NOMO-1 treated with DMSO at 0.1 percent for 48 hours (cell line): Measurements from ENCODE around the gene CAMK2N2.
"Not testable (repeated sequence)": the region's sequence is repeated elsewhere in the genome, so short reads cannot be mapped to it uniquely, and the experiment has no call there.

Source experiments
- DNase-seq: peaks from one replicate; lab custom pipeline; 2025; ENCODE audit not compliant: unreplicated experiment; lab: John Stamatoyannopoulos, UW

CAMK2N2 gene

DNA sequence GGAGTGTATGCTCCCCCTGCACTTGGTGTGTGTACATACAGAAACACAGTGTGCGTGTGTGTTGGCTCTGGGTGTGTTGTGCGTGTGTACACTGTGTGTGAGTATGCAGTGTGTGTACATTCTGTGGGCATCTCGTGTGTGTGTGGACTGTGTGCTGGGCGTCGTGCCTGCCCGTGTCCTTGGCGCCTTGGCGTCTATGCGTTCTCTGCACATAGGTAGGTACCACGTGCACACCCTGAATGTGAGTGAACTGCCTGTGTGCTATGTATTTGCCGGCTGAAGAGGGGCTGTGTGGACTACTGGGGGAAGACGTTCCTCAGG lies 14.0 kb upstream of the CAMK2N2 start:
- no peak for DNase-seq

DNA sequence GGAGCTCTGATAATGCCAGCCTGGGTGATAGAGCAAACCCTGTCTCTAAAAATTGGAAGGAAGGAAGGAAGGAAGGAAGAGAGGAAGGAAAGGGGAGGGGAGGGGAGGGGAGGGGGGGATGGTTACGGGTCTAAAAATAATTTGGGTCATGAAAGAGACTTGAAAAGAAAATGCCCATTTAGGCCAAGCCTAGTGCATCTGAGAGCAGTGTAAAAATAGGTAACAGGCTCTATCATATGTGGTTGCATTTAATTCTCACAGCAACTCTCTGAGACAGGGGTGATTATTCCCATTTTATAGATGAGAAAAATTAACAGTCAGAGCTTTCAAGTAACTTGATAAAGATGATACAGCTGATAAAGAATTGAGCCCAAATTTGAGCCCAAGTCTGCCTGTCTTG lies 10.9 kb upstream of the CAMK2N2 start:
- DNase-seq, result no peak

DNA sequence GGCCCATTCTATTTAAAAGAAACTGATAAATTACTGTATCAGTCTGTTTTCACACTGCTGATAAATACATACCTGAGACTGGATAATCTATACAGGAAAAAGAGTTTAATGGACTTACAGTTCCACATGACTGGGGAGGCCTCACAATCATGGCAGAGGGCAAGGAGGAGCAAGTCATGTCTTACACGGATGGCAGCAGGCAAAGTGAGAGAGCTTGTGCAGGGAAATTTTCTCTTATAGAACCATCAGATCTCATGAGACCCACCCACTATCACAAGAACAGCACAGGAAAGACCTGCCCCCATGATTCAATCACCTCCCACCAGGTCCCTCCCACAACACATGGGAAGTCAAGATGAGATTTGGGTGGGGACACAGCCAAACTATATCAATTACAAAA lies 5.9 kb upstream of the CAMK2N2 start:
- not testable (repeated sequence) for DNase-seq

DNA sequence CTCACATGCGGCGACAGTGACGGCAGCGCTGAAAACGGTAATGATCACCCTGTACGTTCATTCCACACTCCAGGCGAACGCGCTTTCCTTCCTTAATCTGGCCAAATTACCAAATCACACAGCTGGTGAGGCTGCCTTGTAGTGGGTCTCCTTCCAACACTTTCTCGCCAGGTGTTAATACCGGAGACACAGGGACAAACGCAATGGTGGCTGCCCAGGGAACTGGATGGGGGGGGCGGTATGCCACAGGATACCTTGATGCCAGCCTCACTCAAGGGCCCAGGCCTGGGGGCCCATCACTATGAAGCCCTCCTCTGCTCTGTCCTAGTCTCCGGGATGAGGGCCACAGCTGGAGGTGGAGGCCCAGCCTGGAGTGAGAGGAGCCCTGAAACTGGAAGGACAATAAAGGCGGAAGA lies 1.4 kb upstream of the CAMK2N2 start:
- no peak for DNase-seq

DNA sequence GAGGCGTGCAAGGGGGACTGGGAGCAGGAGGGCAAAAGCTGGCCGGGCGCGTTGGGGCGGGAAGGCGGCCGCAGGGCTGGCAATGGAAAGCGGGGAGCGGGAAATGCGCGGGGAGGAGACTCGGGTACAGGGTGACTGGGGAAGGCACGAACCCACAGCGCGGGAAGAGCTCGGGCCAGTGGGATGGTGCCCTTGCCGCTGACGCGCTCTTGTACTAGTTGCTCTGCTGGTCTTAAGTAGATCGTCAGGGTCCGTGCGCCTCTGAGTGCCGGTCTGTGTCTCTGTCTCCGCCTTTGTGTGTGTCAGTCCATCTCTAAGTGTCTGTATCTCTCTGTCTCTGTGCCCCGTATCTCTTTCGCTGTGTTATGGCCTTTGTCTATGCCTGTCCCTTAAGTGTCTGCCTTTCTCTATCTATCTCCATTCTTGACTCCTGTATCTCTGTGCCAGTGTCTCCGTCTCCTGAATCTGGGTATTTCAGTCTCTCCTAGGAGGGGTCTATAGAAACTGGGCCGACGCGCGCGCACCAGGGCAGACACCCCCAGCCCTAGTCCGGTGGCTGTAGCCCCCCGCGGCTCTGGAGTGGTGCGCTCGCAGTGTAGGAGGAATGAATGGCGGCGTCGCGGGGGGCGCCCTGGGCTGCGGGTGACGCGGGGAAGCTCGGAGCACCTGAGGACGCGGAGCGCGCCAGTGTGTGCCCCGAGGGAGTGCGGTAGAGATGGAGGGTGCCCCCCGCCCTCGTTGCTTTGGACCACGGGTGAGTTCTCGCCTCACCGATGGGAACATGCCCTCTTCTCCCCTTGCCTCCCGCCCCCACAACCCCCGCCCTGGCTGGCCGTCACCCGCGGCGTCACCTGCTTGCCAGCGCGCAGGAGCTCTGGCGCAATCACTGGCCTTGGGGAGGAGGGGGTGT lies 756 bp upstream of the CAMK2N2 start:
- peak; percentile 27 for DNase-seq

DNA sequence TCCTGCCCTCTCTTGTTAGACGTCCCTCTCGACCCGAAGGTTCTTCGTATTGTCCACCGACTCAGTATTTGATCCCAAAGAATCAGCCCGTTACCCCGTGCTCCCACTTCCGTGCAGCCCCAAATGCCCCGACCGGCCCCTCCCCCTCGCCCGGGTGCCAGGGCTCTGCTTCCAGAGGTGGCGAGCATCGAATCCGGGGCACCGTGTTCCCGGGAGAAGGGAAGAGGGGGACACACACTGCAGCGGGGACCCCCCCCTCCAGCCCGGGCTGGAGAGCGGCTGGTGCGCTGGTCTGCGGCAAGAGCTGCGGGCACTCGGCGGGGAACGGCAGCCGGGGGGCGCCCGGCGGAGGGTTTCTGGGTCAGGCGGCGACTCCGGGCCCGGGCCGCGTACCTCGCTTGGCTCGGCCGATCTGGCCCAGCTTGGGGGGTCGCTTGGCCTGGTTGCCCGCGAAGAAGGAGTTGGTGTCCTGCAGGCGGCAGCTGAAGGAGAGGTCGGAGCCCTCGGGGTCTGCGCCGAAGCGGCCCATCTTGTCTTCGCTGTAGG lies 556 bp downstream of the CAMK2N2 start:
- DNase-seq, result no peak

DNA sequence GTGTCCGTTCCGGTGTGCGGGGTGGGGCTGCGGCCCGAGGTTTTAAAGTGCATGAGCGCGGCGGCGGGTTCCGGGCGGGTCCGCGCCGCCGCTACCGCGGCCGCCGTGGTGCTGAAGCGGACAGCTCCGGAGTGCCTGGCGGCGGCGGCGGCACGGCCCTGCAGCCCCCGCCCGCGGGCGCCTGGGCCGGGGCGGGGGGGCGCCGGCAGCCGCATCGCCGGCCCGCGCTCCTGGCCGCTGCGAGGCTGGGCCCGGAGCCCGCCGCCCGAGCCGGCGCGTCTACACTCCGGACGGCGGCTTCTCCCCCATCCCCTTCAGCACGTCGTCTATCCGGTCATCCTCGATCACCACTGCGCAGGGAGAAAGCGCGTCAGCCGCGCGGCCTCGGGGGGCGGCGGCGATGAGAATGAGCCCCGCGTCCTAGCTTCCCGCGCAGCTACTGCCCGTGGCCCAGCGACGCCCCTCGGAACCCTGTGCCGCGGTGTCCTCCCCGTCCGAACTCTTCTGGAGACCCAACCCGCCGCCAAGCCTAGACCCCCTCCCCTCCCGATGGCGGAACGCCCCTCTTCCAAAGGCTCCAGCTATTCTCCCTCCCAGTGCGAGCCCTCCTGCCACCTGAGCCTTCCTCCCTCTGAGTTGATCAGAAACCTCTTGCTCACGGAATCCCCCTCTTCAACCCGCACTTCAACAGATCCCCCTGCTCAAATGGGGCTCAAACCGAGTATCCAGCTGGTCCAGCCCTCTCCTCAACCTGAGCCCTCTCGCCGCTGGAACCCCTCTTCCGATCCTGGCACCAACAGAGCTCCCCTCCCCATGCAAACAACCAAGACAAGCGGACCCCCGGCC lies 1.3 kb downstream of the CAMK2N2 start:
- peak; percentile 44 for DNase-seq

DNA sequence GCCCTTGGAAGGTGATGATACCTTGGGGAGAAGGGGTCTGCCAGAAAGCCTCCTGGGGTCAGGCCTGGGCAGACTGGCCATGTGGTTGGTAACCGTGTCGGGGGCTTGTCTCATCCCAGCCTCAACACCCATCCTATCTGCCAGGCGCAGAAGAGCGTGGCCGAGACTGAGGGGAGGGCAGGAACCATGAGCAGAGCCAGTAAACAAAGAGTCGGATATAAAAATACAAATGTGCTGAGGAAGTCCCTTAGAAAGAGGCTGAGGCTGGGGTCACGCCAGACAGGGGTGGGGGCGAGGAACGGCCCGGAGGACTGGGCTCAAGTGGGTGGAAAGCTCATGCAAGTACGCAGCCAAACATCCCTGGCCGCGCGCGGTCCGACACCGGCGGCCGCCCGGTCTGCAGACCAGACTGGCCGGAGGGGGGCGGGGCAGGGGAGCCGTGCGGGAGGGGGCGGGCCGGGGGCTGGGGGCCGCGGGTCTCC lies 1.9 kb downstream of the CAMK2N2 start:
- no peak for DNase-seq

DNA sequence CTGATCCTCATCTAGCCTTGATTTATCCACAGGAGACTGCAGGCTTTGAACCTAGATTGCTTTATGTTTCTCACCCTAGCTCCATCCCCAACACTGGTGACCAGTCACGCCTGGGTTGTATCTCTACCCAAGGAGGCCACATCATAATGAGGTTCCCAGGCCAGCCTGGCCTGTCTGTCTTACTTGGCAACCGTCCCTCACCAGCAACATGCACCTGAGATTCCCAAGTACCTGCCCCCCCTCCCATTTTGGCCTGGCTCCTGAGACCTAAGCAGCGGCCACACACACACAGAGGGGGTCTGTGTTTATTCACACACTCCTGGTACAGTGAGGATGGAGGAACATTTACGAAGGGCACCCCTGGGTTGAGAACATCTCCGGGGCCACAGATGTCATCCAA lies 2.4 kb downstream of the CAMK2N2 start:
- DNase-seq, result no peak

DNA sequence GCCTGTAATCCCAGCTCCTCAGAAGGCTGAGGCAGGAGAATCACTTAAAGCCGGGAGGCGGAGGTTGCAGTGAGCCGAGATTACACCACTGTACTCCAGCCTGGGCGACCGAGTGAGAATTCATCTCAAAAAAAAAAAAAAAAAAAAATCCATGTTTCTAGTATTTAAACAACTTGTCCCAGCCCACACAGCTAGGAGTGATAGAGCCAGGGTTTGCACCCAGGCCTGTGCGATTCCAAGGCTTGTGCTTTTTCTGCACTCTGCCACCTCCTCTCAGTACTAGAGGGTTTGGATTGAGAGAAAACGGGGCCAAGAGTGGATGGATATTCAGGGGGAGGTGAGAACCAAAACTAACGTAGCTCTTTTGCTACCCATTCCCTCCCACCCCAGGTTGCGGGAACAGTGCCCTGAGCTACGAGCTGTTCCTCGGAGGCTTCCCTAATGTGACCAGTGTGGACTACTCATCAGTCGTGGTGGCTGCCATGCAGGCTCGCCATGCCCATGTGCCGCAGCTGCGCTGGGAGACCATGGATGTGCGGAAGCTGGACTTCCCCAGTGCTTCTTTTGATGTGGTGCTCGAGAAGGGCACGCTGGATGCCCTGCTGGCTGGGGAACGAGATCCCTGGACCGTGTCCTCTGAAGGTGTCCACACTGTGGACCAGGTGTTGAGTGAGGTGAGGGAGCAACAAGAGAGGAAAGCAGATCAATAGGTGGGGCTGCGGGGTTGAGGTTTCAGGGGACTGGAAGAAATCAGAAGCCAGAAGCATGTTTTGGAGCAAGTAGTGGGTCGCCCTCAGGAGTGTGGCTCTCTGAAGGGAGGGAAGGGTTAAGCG lies 4.1 kb downstream of the CAMK2N2 start:
- DNase-seq, result no peak

DNA sequence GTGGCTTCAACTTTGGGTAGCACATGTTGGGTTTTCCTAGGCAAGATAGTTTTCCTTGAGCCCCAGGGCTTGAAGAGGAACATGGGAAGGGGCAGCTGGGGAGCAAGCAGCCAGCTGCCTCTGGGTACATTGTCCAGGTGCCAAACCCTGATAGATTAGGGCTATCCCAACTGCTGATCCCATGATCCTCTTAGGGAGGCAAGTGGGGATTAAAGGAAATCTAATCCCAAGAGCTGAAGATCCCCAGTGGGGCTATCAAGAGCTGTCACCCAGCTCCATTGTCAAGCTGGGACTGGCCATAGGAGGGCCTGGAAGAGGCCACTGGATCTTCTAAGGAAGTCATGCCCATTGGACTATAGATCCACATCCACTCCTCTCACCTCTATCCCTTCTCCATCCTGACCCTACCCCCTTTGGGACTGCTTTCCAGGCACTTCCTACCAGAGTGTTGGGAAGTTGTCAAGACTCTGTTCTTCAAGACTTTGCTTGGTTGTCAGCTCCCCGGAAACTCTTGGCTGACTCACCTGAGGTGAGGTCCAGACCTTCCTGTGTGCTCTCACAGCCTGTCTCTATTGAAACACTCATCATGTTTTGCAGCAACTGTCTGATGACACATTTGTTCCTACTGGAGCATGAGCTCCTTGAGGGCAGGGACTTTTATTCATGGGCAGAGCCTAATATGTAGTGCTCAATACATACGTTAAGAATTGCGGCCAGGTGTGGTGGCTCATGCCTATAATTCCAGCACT lies 5.9 kb downstream of the CAMK2N2 start:
- DNase-seq, result no peak

DNA sequence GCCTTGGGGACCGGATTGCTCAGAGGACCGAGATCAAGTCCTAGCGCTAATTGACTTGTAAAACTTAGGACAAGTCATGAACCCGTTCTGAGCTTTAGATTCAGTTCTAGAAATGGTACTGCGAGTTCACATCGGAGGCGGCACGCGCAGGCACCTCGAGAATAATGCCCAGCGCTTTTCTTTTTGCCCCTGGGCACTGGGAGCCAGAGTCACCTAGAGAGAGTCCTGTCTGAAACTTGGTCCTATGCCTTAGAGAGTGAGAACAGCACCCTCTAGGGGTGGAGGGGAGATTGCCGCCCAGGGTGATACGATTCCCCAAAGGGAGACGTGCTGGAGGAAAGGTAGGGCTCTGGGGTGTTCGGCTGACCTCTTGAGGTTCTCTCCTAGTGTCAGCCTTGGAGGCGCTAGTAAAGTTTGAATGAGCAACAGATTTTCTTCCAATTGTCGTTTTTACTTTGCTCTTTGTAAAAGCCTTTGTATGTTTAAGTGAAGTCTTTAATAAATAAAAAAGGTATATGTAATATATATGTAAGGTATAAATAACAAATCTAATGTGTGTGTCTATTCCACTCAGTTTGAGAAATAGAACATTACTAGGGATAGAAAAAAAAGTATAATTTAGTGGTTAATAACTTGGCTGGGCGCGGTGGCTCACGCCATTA lies 11.1 kb downstream of the CAMK2N2 start:
- peak; percentile 97 for DNase-seq

DNA sequence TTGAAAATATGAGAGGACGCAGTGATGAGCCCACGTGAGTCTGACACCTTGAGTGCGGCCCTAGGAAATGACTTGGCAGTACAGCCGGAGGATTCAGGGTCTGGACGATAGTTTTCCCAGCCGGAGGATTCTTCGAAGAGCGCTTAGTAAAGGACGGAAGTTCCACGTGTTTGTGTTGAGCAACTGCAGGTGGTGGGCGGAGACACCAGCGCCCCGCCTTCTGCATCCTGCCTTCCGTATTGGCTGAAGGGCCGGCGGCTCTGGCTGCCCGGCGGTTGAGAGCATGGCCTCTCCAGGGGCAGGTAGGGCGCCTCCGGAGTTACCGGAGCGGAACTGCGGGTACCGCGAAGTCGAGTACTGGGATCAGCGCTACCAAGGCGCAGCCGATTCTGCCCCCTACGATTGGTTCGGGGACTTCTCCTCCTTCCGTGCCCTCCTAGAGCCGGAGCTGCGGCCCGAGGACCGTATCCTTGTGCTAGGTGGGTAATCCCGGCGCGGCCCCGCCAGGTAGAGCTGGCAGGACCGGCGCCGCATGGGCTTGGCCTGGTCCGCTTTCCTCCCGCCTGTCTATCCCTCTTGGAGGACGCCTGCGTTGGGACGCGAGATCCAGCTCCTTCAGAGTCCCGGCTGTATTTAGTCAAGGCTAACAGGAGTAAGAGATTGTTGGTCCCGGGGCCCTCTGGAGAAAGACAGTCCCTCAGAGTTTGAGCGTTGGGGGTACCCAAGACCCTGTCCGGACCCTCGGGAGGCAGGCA lies 11.8 kb downstream of the CAMK2N2 start, which contains the start of gene EEF1AKMT4:
EEF1AKMT4 (plus strand) TSS at position 261 of the 755 bp plus-strand sequence; CDS start at position 284, 23 bp downstream.
- DNase-seq, result peak; percentile 100

DNA sequence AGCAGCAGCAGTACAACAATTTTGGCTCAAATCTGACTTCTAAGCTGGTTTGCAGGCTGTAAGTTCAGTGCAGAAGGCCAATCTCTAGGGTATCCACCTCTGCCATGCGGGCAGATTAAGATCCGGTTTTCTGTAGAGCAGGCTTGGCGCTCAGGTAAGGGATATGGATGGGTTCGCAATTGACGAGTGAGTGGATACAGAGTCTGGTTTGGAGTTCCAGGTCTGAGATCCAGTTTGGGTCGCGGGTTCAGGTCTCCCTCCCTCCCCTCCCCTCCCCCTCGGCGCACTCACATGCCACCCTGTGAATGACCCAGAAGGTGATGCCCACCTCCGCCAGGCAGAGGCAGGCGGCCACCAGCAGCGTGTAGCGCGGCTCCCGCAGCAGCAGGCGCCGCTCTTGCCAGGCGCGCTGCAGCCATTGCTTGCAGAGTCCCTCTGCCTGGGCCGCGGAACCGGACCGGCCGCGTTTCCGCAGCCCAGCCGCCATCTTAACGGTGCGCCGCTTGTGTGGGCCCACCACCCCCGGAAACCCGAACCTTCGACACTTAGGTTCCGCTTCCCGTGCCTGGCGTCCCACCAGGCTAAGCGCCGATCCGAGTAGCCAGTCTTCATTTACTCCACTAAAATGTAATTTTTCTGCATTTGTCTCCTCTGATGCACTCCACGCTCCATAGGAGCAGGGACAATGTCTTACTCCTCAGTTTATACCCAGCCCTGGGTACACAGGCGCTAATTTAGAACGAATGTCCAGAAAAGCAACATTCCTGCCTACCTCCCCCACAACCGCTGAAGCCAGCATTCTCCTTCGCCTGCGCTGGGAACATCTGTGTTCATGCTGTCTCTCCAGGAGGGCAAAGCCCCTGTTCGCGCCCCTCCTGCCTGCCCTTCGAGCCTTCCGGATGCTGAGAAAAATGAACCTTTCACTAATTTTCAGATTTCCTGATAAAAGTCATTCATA lies 12.6 kb downstream of the CAMK2N2 start, which contains the start of gene ALG3:
ALG3 (minus strand) TSS at position 509 of the 958 bp plus-strand sequence; CDS start at position 487, 22 bp downstream.
- peak; percentile 72 for DNase-seq

DNA sequence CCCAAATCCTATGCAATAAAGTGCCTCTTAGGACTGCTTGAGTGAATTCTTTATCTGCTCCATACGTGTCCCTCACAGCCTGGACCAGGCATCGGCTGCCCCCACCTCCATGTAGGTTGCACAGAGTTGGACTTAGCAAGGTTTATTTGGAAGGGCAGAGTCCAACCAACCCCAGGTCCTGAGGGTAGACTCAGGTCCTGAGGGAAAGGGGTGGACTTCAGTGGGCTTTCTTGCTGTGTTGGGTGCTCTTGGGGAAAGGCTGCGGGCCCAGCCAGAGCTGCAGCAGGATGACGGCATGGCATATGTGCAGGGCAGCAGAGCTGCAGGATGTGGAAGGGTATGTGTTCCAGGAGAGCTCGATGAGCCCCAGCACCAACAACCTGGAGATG lies 19.1 kb downstream of the CAMK2N2 start:
- DNase-seq, result no peak

DNA sequence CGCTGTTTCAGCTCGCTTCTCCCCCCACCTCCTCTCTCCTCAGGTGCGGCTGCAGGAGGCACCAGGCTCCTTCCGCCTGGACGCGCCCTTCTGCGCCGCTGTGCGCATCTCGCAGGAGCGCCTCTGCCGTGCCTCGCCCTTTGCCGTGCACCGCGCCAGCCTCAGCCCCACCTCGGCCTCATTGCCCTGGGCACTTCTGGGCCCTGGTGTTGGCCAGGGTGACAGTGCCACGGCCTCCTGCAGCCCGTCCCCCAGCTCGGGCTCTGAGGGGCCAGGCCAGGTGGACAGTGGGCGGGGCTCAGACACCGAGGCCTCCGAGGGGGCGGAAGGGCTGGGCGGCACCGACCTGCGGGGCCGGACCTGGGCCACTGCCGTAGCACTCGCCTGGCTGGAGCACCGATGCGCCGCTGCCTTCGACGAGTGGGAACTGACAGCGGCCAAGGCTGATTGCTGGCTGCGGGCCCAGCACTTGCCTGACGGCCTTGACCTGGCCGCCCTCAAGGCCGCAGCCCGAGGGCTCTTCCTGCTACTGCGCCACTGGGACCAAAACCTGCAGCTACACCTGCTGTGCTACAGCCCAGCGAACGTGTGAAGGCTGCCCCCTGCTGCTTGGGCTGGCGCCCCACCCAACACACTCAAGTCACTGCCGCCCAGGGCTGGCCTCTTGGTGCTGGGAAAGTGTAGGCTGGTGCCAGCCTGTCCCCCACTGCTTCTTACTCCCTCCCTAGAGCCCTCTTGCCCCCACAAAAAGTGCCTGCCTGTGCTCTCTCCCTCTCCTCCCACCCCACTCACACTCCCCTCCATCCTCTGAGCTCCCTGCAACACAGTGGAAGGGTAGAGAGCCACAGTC lies 19.7 kb downstream of the CAMK2N2 start:
- no peak for DNase-seq

DNA sequence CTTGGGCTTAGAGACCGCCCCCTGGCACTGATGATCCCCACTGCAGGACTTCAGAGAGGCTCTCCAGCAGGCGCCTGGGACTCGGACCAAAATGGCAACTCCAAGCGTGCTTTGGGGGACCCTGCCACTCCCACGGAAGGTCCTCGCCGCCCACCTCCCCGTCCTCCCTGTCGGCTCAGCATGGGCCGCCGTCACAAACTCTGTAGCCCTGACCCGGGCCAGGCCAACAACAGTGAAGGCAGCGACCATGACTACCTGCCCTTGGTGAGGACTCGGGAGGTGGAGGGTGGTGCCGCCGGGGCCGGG lies 20.3 kb downstream of the CAMK2N2 start:
- DNase-seq, result no peak
